RWPE1 (cell line): ENCODE measurements around the gene BORCS5.

ENCODE experiments used
- CTCF ChIA-PET: fragments of 350-600 bp; sonication (Branson Sonifier 250); formaldehyde crosslinking; extraction: SDS; loops from one replicate; lab custom pipeline; 2021; lab: Yijun Ruan, JAX
- POLR2A ChIA-PET: fragments of 400-600 bp; formaldehyde crosslinking; extraction: SDS; loops from one replicate; lab custom pipeline; 2020; ENCODE audit warnings: antibody characterized with exemption; ENCODE audit not compliant: low non-redundant PET; lab: Yijun Ruan, JAX
- DNase-seq: peaks from one replicate; pipeline ENCODE4 v3.0.0; 2012; ENCODE audit warnings: low spot score
- H3K27ac ChIP-seq: fragments of 450-650 bp; 2 replicates; pipeline ENCODE4 v1.5.1; 2017
- TF ChIP-seq, protein P1 (sequence below): fragments of 450-650 bp; conservative IDR thresholded peaks from 2 replicates; pipeline ENCODE4 v1.5.1; 2017; ENCODE audit warnings: low read depth, mild to moderate bottlenecking

Gene BORCS5

DNA sequence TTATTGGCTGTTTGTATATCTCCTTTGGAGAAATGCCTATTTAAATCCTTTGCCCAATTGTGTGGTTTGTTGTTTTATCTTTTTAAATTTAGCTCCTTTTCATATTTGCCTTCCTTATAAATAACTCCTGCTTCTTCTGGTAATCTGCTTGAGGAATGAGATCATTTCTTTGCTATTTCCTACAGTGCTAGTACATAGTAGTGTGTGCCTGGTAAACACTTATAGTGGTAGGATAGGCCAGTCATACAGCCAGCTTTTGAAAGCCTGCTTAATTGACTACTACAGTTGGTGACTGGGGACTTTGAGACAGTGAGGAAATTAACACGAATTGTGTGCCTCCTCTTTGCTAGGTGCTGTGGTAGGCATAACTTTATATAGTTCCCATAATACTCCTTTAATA lies 68.7 kb downstream of the BORCS5 start:
- POLR2A ChIA-PET, result no interaction called here
- no peak overlapping the region for H3K27ac ChIP-seq
- TF ChIP-seq, protein P1, sequence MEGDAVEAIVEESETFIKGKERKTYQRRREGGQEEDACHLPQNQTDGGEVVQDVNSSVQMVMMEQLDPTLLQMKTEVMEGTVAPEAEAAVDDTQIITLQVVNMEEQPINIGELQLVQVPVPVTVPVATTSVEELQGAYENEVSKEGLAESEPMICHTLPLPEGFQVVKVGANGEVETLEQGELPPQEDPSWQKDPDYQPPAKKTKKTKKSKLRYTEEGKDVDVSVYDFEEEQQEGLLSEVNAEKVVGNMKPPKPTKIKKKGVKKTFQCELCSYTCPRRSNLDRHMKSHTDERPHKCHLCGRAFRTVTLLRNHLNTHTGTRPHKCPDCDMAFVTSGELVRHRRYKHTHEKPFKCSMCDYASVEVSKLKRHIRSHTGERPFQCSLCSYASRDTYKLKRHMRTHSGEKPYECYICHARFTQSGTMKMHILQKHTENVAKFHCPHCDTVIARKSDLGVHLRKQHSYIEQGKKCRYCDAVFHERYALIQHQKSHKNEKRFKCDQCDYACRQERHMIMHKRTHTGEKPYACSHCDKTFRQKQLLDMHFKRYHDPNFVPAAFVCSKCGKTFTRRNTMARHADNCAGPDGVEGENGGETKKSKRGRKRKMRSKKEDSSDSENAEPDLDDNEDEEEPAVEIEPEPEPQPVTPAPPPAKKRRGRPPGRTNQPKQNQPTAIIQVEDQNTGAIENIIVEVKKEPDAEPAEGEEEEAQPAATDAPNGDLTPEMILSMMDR, result no peak
- CTCF ChIA-PET, result no interaction called here
- no peak for DNase-seq

DNA sequence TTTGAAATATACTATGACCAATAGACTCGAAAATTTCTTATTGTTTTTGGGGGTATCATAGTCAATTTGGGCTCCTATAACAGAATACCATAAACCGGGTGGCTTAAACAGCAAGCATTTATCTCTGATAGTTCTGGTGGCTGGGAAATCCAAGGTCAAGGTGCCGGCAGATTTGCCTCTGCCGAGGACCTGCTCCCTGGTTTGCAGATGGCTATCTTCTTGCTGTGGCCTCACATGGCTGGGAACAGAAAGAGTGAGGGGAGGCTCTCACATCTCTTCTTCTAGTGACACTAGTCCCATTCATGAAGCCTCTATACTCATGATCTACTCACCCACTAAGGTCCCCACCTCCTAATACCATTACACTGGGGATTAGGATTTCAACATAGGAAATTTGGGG lies 70.7 kb downstream of the BORCS5 start:
- ChIA-PET POLR2A (no interaction called here), CTCF (interaction anchor here (0.7 kb wide), 1 partner anchor 14 kb away, joined by 8 read pairs; no protein-coding TSS in a partner anchor)
- TF ChIP-seq, protein P1, result no peak
- DNase-seq, result no peak
- no peak overlapping the region for H3K27ac ChIP-seq

DNA sequence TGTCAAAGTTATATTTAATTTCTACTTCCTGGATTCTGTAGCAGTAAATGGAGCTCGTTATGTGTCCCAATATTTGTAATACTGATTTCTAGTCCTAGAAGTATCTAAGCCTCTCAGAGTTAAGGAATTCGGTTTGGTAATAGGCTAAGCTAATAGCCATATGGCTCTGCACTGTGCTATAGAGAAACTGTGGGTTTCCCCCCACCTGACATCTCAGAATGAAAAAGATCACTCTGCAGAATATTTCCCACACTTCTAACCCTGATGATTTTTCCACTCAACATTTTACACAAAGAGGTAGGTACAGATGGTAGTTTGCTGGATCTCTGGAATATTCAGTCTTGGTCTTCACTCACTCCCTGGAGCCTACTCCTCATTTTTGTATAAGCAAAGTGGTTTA lies 71.2 kb downstream of the BORCS5 start:
- no peak overlapping the region for H3K27ac ChIP-seq
- CTCF ChIA-PET, result no interaction called here
- no peak for DNase-seq
- TF ChIP-seq, protein P1, result no peak
- POLR2A ChIA-PET, result no interaction called here

DNA sequence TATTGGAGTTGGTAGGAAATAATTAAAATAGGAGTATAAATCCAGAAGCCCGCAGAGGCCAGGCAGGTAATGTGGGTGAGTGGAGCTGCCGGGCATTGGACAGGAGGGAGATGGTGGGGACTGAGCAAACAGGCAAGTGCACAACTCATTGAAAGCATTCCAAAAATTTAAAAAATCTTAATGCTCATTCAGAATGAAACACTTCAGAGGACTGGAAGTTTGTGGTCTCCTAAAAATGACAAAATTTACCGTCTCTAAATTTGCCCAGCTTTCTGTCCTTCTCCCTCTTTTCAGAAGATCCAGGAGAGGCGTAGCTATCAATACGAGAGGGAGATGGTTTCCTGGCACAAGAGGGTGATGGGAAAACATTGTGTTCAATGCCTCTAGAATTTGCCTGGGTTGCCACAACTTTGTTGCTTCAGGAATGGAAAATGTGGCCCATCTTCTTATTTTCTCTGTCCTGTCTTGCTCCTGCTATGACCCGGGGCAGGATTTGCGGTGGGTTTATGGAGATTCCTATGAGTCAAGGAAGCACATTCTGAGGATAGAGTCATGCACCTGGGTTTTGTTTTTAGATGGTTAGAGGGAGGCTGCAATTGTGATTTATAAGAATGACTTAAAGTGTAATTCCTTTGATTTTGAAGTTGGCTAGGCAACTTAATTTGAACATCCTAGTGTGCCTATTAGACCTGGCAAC lies 72.2 kb downstream of the BORCS5 start:
- TF ChIP-seq, protein P1, result no peak
- ChIA-PET POLR2A (interaction anchor here (0.6 kb wide), 1 partner anchor 23 kb away, joined by 3 read pairs; no protein-coding TSS in a partner anchor), CTCF (no interaction called here)
- peak overlapping the region; percentile 58 for H3K27ac ChIP-seq
- DNase-seq, result peak; percentile 73

DNA sequence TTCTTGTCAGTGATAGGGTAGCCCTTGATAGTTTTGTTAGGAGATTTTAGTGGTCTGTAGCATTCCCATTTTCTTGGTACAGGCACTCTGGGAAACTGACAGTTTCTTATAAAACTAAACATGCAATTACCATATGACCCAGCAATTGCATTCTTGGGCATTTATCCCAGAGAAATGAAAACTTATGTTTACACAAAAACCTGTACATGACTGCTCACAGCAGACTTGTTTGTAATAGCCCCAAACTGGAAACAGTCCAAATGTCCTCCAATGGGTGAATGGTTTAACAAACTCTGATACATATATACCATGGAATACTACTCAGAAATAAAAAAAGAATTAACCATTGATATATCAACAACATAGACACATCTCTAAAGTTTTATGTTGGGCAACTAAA lies 75.5 kb downstream of the BORCS5 start:
- CTCF ChIA-PET, result interaction anchor here (0.6 kb wide), 1 partner anchor 223 kb away, joined by 4 read pairs; no protein-coding TSS in a partner anchor
- no peak for DNase-seq
- POLR2A ChIA-PET, result no interaction called here
- H3K27ac ChIP-seq, result no peak overlapping the region
- TF ChIP-seq, protein P1, result no peak

DNA sequence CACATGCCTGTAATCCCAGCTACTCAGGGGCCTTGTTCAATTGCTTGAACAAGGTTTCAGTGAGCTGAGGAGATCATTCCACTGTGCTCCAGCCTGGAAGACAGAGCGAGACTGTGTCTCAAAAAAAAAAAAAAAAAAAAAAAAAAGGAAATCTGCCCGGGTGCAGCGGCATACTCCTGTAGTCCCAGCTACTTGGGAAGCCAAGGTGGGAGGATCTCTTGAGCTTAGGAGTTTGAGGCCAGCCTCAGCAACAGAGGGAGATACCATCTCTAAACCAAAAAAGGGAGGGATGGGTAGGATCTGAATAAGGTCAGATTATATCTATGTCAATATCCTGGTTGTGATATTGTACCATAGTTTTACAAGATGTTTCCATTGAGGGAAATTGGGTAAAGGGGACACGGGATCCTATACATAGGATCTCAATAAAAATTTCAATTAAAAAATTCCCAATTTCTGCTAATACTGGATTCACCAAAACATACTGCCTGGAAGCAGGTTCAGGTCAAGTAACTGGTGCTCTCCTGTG lies 76.4 kb downstream of the BORCS5 start:
- DNase-seq, result no peak
- TF ChIP-seq, protein P1, result no peak
- ChIA-PET POLR2A (no interaction called here), CTCF (interaction anchor here (0.5 kb wide), 1 partner anchor 9 kb away, joined by 8 read pairs; no protein-coding TSS in a partner anchor)
- no peak overlapping the region for H3K27ac ChIP-seq
